Measurements from ENCODE around the gene MAN1B1.
"Not testable (repeated sequence)": the region's sequence is repeated elsewhere in the genome, so short reads cannot be mapped to it uniquely, and the experiment has no call there.

Gene MAN1B1

GRCh38 chr9:137126786-137127185 lies 40.0 kb downstream of the MAN1B1 start:
- H3K4me3 ChIP-seq (ENCODE audit: low read length) = peak overlapping the region; percentile 64; the same call in 1 of the 2 replicates
- no peak for TF ChIP-seq ZNF274 (IDR thresholded peaks at IDR 0.05; ENCODE audit: low read depth, low read length)

DNA sequence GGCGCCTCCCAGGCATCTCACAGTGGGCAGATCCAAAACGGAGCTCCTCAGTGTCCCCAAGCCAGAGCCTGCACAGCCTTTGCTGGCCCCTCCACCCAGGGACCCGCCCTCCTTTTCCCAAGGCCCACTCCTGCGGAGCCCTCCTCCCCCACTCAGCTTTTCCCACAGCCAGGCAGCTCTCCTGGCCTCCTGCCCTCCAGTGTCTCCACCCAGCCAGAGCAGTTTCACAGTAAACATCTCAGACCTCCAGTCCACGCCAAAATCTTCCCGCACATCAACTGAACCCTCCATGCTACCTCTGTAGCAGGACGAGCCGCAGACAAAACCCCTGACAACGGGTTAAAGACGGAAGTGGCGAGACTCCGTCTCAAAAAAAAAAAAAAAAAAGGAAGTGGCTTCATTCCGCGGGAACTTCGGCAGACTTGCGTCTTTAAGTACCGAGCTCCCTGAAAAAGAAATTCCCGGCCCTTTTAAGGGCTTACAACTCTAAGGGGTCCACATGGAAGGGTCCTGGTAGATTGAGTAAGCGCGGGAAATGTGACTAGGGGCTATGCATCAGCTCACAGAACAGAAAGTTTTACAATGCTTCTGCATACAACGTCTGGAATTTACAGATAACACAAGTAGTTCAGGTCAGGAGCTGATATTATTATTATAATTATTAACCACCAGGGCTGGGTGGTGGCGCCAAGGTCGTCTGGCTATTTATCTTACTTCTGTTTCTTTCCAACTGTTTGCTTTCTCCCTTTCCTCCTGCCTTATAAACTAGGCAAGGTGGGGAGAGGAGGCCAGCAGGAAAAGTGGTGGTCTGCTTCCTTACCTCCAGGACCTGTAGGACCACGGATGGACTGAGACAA lies 40.7 kb downstream of the MAN1B1 start:
- H3K4me3 ChIP-seq (ENCODE audit: low read length) = peak overlapping the region; percentile 64; the same call in 1 of the 2 replicates

DNA sequence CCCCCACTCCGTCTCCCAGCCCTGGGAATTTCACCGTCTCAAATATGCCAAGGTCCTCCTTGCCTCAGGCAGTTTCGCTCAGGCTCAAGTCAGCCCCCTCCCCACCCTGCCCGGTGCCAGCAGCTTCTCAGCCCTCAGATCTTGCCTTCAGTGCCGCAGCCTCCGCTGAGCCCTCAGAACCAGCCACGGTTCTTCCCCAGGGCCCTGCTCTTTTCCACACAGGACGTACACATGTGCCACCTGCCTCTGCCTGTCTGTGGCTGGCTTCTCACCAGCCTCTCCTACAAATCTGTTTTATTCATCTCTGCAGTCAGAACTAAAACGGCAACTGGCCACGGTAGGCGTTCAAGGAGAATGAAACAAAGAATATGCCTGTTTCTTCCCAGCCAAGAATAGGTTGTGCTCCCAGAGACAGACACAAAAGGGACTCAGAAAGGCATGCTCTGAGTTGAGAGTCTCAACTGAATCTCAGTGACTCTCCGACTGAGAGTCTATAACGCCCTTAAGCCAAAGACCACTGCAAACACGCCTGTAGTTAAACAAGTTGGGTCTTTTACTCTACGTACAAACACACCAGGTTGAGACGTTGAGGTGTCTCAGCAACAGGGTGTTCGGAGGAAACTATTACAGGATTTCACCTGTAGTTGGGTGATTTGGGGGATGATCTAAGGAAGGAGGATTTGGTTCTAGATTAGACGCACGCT lies 41.5 kb downstream of the MAN1B1 start:
- H3K4me3 ChIP-seq (ENCODE audit: low read length) = peak overlapping the region; percentile 64; the same call in 1 of the 2 replicates
- TF ChIP-seq ZNF274 (IDR thresholded peaks at IDR 0.05; ENCODE audit: low read depth, low read length) = no peak

More for the DNA sequence above, 40.7 kb downstream of the MAN1B1 start:
- TF ChIP-seq ZNF274 (IDR thresholded peaks at IDR 0.05; ENCODE audit: low read depth, low read length) = no peak

- peak overlapping the region; percentile 64 for H3K4me3 ChIP-seq (ENCODE audit: low read length)
- no peak for TF ChIP-seq ZNF274 (IDR thresholded peaks at IDR 0.05; ENCODE audit: low read depth, low read length)
These were observed 42.2 kb downstream of the MAN1B1 start for GRCh38 chr9:137128862-137129455.

DNA sequence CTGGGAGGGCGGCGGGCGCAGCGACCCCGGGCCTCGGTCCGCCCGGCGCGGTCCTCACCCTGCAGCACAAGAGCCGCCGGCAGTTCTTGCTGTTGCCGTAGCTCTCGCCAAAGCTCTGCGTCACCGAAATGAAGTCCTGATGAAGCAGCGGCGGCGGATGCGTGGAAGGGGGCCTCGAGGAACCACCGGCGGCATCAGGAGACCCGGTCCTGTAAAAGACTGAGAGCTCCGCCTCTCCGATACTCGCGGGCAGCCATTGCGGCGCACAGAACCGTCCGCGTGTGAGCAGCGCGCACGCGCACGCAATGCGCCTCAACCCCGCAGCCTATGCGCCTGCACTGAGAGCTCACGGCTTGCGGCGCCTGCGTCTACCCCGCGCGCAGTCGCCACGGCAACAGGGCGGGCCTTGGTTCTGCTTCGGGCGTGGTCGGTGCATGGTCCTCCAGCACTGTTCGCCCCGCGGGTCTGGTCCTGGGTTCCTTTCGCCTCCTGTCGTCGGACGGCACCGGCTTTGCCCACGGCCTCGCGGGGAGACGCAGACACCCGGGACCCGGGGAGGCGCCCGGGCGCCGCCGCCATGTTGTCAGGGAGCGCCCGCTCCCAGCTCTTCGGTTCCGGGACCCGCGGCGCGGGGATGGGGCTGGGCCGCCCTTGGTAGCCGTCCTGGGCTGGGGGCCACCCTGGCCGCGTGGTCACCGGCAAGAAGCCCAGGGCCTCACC lies 42.8 kb downstream of the MAN1B1 start:
- peak overlapping the region; percentile 64 for H3K4me3 ChIP-seq (ENCODE audit: low read length)
- TF ChIP-seq ZNF274 (IDR thresholded peaks at IDR 0.05; ENCODE audit: low read depth, low read length) = no peak

DNA sequence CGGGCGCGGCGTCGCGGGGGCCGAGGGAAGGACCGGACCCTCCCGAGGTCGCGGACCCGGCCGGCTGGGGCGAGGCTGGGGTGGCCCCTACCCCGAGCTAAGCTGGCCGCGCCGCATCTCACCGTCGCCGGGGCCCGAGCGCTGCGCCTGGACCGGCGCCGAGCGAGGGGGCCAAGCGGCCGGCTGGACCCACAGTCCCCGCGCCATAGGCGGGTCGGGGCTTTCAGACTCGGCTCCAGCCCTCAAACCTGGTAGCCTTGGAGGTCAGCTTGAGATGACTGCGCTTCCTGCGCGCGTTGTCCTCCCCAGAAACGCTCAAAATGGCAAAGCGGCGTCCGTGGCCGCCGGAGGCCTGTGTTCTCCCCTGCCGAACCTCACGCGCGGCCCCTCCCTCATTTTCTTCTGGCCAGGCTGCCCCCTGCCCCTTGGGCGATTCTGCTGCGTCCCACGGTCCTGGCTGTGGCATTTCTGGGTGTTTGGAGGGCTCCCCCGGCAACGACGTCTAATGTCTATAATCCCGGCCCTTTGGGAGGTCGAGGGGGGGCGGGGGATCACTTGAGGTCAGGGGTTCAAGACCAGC lies 43.5 kb downstream of the MAN1B1 start:
- peak overlapping the region; percentile 64 for H3K4me3 ChIP-seq (ENCODE audit: low read length)
- TF ChIP-seq ZNF274 (IDR thresholded peaks at IDR 0.05; ENCODE audit: low read depth, low read length) = no peak

DNA sequence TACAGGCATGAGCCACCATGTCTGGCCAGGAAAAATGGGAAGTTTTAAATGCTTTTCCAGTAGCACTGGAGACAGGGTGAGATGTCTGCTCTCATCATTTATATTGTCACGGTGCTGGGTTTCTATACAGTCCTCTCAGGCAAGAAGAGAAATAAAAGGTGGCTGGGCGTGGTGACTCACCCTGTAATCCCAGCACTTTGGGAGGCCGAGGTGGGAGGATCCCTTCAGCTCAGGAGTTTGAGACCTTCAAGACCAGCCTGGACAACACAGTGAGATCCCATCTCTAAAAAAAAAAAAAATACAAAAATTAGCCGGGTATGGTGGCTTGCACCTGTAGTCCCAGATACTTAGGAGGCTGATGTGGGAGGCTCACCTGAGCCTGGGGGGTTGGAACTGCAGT lies 47.4 kb downstream of the MAN1B1 start:
- TF ChIP-seq ZNF274 (IDR thresholded peaks at IDR 0.05; ENCODE audit: low read depth, low read length) = no peak
- H3K4me3 ChIP-seq (ENCODE audit: low read length) = no peak overlapping the region

- H3K4me3 ChIP-seq (ENCODE audit: low read length) = not testable (repeated sequence)
These were observed 48.4 kb downstream of the MAN1B1 start for GRCh38 chr9:137135154-137135553.

- TF ChIP-seq ZNF274 (IDR thresholded peaks at IDR 0.05; ENCODE audit: low read depth, low read length) = no peak
- no peak overlapping the region for H3K4me3 ChIP-seq (ENCODE audit: low read length)
These were observed 49.6 kb downstream of the MAN1B1 start for GRCh38 chr9:137136261-137136880.

- TF ChIP-seq ZNF274 (IDR thresholded peaks at IDR 0.05; ENCODE audit: low read depth, low read length) = no peak
These were observed 50.3 kb downstream of the MAN1B1 start for GRCh38 chr9:137136881-137137607.

GRCh38 chr9:137138058-137138721 lies 51.4 kb downstream of the MAN1B1 start:
- TF ChIP-seq ZNF274 (IDR thresholded peaks at IDR 0.05; ENCODE audit: low read depth, low read length) = no peak
- no peak overlapping the region for H3K4me3 ChIP-seq (ENCODE audit: low read length)

More at GRCh38 chr9:137136881-137137607, 50.3 kb downstream of the MAN1B1 start:
- no peak overlapping the region for H3K4me3 ChIP-seq (ENCODE audit: low read length)
